Tibial artery (tissue), 4 donors: Measurements from ENCODE around the gene EPHA6.
"Not testable (repeated sequence)": the region's sequence is repeated elsewhere in the genome, so short reads cannot be mapped to it uniquely, and the experiment has no call there.

Experiments
- DNase-seq, 2 donors: peaks; one replicate each; pipeline ENCODE4 v3.0.0-alpha.2; 2019
- H3K27ac ChIP-seq, 2 donors: fragments of 200-600 bp; sonication (generic) in 1 of 2; 1 replicate in 1 of 2; 2 replicates in 1 of 2; pipeline ENCODE4 v1.5.1; 2018 to 2019; ENCODE audit warnings: mild to moderate bottlenecking in 1 of 2
- H3K27me3 ChIP-seq, 2 donors: fragments of 200-600 bp; sonication (generic) in 1 of 2; one replicate each; pipeline versions ENCODE4 v1.5.1 to v1.6.0; 2016 to 2019
- H3K36me3 ChIP-seq, 3 donors: fragments of 200-600 bp; sonication (generic) in 2 of 3; one replicate each; pipeline ENCODE4 v1.5.1; 2016 to 2019; ENCODE audit warnings: mild to moderate bottlenecking in 2 of 3
- H3K4me1 ChIP-seq, 4 donors: fragments of 200-600 bp; sonication (generic) in 2 of 4; 1 replicate in 3 of 4; 2 replicates in 1 of 4; pipeline ENCODE4 v1.5.1; 2016 to 2019
- H3K4me3 ChIP-seq, 2 donors: fragments of 200-600 bp; sonication (generic) in 1 of 2; 1 replicate in 1 of 2; 2 replicates in 1 of 2; pipeline ENCODE4 v1.5.1; 2018 to 2019; ENCODE audit warnings: mild to moderate bottlenecking in 2 of 2
- H3K9me3 ChIP-seq, 3 donors: fragments of 200-600 bp; sonication (generic) in 1 of 3; one replicate each; pipeline ENCODE4 v1.5.1; 2016 to 2019
- CTCF ChIP-seq, 2 experiments: fragments of 200-600 bp in 1 of 2; fragments of 450-650 bp in 1 of 2; IDR thresholded peaks; one replicate each; pipeline ENCODE4 v1.5.1; 2017 to 2019; ENCODE audit warnings: antibody characterized with exemption in 2 of 2, mild to moderate bottlenecking in 1 of 2, moderate library complexity in 1 of 2
- intact Hi-C: fragments of 100-400 bp; cut with DNase I; formaldehyde crosslinking; loops from one replicate; pipeline ENCODE4 v1.15.0; 2023; ENCODE audit warnings: low total_unique reads

EPHA6 gene

GRCh38 chr3:96915445-96915844, 101.1 kb downstream of the EPHA6 start:
- intact Hi-C loops, result no loop called here
- H3K27me3 ChIP-seq, result no peaks in the 10 kb centered on the region
- no peak for TF ChIP-seq CTCF (IDR thresholded peaks at IDR 0.05)

GRCh38 chr3:96931119-96931862, 116.9 kb downstream of the EPHA6 start:
- no peak for DNase-seq
- no peak for TF ChIP-seq CTCF (IDR thresholded peaks at IDR 0.05)
- no peaks in the 10 kb centered on the region for H3K4me1 ChIP-seq
- H3K4me3 ChIP-seq, result no peak overlapping the region
- intact Hi-C loops, result no loop called here
- no peaks in the 10 kb centered on the region for H3K27me3 ChIP-seq
- no peak overlapping the region for H3K27ac ChIP-seq
- peaks cover 6 to 40% (median 32%) of the 10 kb centered on the region in 3 donors for H3K9me3 ChIP-seq
- no peaks in the 10 kb centered on the region for H3K36me3 ChIP-seq

More at GRCh38 chr3:96915445-96915844, 101.1 kb downstream of the EPHA6 start:
- Histone ChIP-seq H3K36me3 (no peaks in the 10 kb centered on the region), H3K4me1 (no peaks in the 10 kb centered on the region), H3K27ac (no peak overlapping the region), H3K9me3 (no peaks in the 10 kb centered on the region), H3K4me3 (no peak overlapping the region)
- no peak for DNase-seq

GRCh38 chr3:96942131-96942530, 127.7 kb downstream of the EPHA6 start:
- intact Hi-C loops, result not testable (repeated sequence)

GRCh38 chr3:96958856-96959255, 144.5 kb downstream of the EPHA6 start:
- no peak for DNase-seq
- intact Hi-C loops, result no loop called here
- H3K4me3 ChIP-seq, result no peak overlapping the region
- no peak for TF ChIP-seq CTCF (IDR thresholded peaks at IDR 0.05)
- H3K27me3 ChIP-seq, result no peaks in the 10 kb centered on the region
- no peaks in the 10 kb centered on the region for H3K36me3 ChIP-seq
- H3K9me3 ChIP-seq, result no peaks in the 10 kb centered on the region
- no peak overlapping the region for H3K27ac ChIP-seq
- peaks cover 0 to 10% (median 2%) of the 10 kb centered on the region in 4 donors for H3K4me1 ChIP-seq

More at GRCh38 chr3:96942131-96942530, 127.7 kb downstream of the EPHA6 start:
- H3K9me3 ChIP-seq, H3K4me1 ChIP-seq, DNase-seq, H3K27ac ChIP-seq, H3K36me3 ChIP-seq, H3K27me3 ChIP-seq, H3K4me3 ChIP-seq: not testable (repeated sequence)

GRCh38 chr3:96959474-96959873, 145.1 kb downstream of the EPHA6 start:
- H3K4me3 ChIP-seq, result no peak overlapping the region
- no peaks in the 10 kb centered on the region for H3K9me3 ChIP-seq
- peaks cover 0 to 10% (median 2%) of the 10 kb centered on the region in 4 donors for H3K4me1 ChIP-seq
- no peak for TF ChIP-seq CTCF (IDR thresholded peaks at IDR 0.05)
- no peak for DNase-seq
- no peaks in the 10 kb centered on the region for H3K27me3 ChIP-seq
- no peak overlapping the region for H3K27ac ChIP-seq
- intact Hi-C loops, result no loop called here
- no peaks in the 10 kb centered on the region for H3K36me3 ChIP-seq

GRCh38 chr3:96959901-96960641, 145.7 kb downstream of the EPHA6 start:
- intact Hi-C loops, result no loop called here
- TF ChIP-seq CTCF (IDR thresholded peaks at IDR 0.05), result no peak

More at GRCh38 chr3:96959901-96960641, 145.7 kb downstream of the EPHA6 start:
- Histone ChIP-seq H3K4me3 (no peak overlapping the region), H3K36me3 (no peaks in the 10 kb centered on the region), H3K4me1 (peaks cover 0 to 10% (median 2%) of the 10 kb centered on the region in 4 donors), H3K9me3 (no peaks in the 10 kb centered on the region), H3K27ac (no peak overlapping the region), H3K27me3 (no peaks in the 10 kb centered on the region)
- no peak for DNase-seq
